Astrocyte of the spinal cord (primary cell): ENCODE data around the gene VAT1L.

Experiments used
- DNase-seq: peaks from one replicate; pipeline ENCODE4 v3.0.0; 2011; ENCODE audit warnings: low read depth, low spot score
- H3K4me3 ChIP-seq: 2 replicates; pipeline ENCODE4 v1.5.1; 2011; ENCODE audit warnings: low read depth, mild to moderate bottlenecking, low read length, moderate library complexity
- CTCF ChIP-seq: IDR thresholded peaks from 2 replicates; pipeline ENCODE4 v1.5.1; 2012; ENCODE audit warnings: low read depth, mild to moderate bottlenecking, low read length, inconsistent platforms
- in situ Hi-C: cut with HindIII; loops from 2 replicates; pipeline ENCODE4 v1.10.0; 2017; ENCODE audit warnings: low sequenced_read_pairs

Gene VAT1L

DNA sequence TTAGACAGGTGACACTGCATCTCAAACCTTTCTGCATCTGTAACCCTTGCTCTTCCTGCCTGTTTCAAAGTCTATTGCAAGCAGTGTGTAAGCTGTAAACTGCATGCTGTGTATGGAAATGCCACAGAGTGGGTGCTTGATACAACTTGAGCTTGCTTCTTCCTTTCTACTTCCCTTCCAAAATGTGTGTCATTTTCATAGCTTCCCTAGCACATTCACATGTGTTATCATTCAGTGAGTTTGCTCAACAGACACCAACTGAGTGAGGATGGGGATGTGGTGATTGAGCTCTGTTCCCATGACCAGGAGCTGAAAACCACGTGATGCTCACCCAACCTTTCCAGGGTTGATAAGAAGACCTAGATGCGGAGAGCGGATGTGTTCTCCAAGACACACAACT is 111.1 kb downstream of the VAT1L start:
- TF ChIP-seq CTCF: no peak
- DNase-seq: no peak
- H3K4me3 ChIP-seq: no peak overlapping the region
- in situ Hi-C loops: no loop called here

GRCh38 chr16:77905374-77905920 is 117.1 kb downstream of the VAT1L start:
- H3K4me3 ChIP-seq: no peak overlapping the region
- in situ Hi-C loops: no loop called here
- no peak for TF ChIP-seq CTCF
- DNase-seq: no peak

DNA sequence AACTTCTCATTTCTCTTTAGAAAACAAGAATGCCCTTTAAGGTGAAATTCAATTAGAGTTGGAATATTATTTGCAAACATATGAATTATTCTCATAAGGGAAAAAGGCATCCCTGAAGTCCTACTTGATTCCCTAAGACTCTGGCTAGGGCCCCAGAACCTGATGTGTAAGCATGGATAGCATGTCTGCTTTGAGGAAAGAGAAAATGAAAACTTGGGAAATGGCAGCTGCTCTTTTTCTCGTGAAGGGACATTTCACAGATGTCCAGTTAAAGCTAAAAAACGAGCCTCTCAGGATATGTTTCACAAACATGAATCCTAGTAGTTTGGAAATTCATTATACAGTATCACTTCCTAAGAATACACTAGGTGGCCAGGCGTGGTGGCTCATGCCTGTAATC is 121.7 kb downstream of the VAT1L start:
- in situ Hi-C loops: no loop called here
- DNase-seq: no peak
- no peak for TF ChIP-seq CTCF
- no peak overlapping the region for H3K4me3 ChIP-seq

DNA sequence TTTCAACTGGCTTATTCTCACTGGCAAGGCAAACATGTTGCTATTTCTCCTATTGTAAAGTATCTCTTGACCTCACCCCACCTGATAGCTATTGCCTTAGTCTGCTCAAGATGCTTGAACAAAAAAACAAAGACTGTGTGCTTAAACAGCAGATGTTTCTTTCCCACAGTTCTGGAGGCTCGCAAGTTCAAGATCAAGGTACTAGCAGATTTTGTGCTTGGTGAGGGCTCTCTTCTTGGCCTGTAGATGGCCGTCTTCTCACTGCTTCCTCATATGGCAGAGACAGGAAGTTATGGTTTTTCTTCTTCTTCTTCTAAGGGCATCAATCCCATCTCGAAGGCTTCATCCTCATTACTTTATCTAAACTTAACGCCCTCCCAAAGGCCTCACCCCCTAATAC is 124.3 kb downstream of the VAT1L start:
- no peak for TF ChIP-seq CTCF
- DNase-seq: no peak
- in situ Hi-C loops: no loop called here
- no peak overlapping the region for H3K4me3 ChIP-seq

DNA sequence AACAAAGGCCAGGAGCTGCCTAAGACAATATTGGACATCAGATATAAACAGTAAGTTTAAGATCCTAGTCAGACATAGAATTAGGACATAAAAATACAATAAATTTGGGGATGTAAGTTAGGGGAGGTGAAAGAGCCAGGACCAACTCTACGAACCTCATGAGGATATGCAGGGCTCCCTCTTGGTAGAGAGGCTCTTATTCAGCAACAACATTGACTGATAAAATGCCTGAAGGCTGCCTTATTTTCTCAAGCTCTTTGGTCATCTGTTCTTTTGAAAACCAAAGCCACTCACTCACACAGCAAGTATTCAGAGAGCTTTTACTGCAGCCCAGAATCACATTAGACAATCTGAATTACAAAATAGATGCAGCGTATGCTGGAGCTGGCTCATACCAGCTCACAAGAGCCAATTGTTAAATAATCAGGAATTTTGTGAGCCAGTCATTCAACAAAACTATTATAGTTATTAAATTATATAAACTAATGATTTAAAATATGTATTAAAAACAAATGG is 125.4 kb downstream of the VAT1L start:
- TF ChIP-seq CTCF: no peak
- DNase-seq: no peak
- no peak overlapping the region for H3K4me3 ChIP-seq
- in situ Hi-C loops: no loop called here

- DNase-seq: no peak
- no peak for TF ChIP-seq CTCF
- no peak overlapping the region for H3K4me3 ChIP-seq
- in situ Hi-C loops: no loop called here
These were observed 127.7 kb downstream of the VAT1L start for GRCh38 chr16:77916111-77916510.

- H3K4me3 ChIP-seq: no peak overlapping the region
- in situ Hi-C loops: no loop called here
- DNase-seq: no peak
- TF ChIP-seq CTCF: no peak
These were observed 129.6 kb downstream of the VAT1L start for GRCh38 chr16:77917971-77918370.
